GM18502 (cell line): ENCODE measurements around the gene TAOK1.

Experiments used
- ATAC-seq: cut with Tn5 transposase; IDR thresholded peaks from one replicate; pipeline ENCODE4 v1.9.1; 2021; ENCODE audit warnings: mild to moderate bottlenecking; ENCODE audit not compliant: unreplicated experiment, poor library complexity

Gene TAOK1

GRCh38 chr17:29376667-29377270, 13.4 kb upstream of the TAOK1 start:
- ATAC-seq: no peak

- no peak for ATAC-seq
Measured at GRCh38 chr17:29378500-29378899, 11.7 kb upstream of the TAOK1 start.

- no peak for ATAC-seq
Measured at GRCh38 chr17:29379084-29379991, 10.8 kb upstream of the TAOK1 start.

GRCh38 chr17:29383686-29384085, 6.5 kb upstream of the TAOK1 start:
- ATAC-seq: no peak

GRCh38 chr17:29384901-29385300, 5.3 kb upstream of the TAOK1 start:
- ATAC-seq: no peak

- no peak for ATAC-seq
Measured at GRCh38 chr17:29386760-29387159, 3.4 kb upstream of the TAOK1 start.

- ATAC-seq: no peak
Measured at GRCh38 chr17:29388937-29389336, 1.2 kb upstream of the TAOK1 start.

GRCh38 chr17:29390851-29391631, 878 bp downstream of the TAOK1 start:
- peak; percentile 21 for ATAC-seq

- ATAC-seq: no peak
Measured at GRCh38 chr17:29393436-29393835, 3.3 kb downstream of the TAOK1 start.

GRCh38 chr17:29394761-29395160, 4.6 kb downstream of the TAOK1 start:
- no peak for ATAC-seq

- no peak for ATAC-seq
Measured at GRCh38 chr17:29396066-29396465, 5.9 kb downstream of the TAOK1 start.

GRCh38 chr17:29399634-29400033, 9.5 kb downstream of the TAOK1 start:
- no peak for ATAC-seq

- ATAC-seq: no peak
Measured at GRCh38 chr17:29400818-29401217, 10.7 kb downstream of the TAOK1 start.

- no peak for ATAC-seq
Measured at GRCh38 chr17:29401258-29401657, 11.1 kb downstream of the TAOK1 start.

- no peak for ATAC-seq
Measured at GRCh38 chr17:29407856-29408255, 17.7 kb downstream of the TAOK1 start.

- no peak for ATAC-seq
Measured at GRCh38 chr17:29409963-29410362, 19.8 kb downstream of the TAOK1 start.

- ATAC-seq: no peak
Measured at GRCh38 chr17:29412780-29413565, 22.8 kb downstream of the TAOK1 start.

- ATAC-seq: no peak
Measured at GRCh38 chr17:29420128-29420527, 30.0 kb downstream of the TAOK1 start.

GRCh38 chr17:29430275-29430674, 40.1 kb downstream of the TAOK1 start:
- no peak for ATAC-seq

GRCh38 chr17:29433541-29433940, 43.4 kb downstream of the TAOK1 start:
- ATAC-seq: no peak
